HEK293 (cell line): ENCODE data around the gene CBY1.

Experiments used
- CTCF ChIA-PET: fragments of 350-600 bp; formaldehyde crosslinking; extraction: SDS; loops from one replicate; lab custom pipeline; 2021; ENCODE audit warnings: antibody characterized with exemption; lab: Yijun Ruan, JAX
- POLR2A ChIA-PET: fragments of 300-600 bp; formaldehyde crosslinking; extraction: SDS; loops from one replicate; lab custom pipeline; 2020; ENCODE audit warnings: antibody characterized with exemption, inconsistent platforms; lab: Yijun Ruan, JAX
- H3K27ac ChIP-seq: fragments of 200-500 bp; sonication (Bioruptor generic); 2 replicates; pipeline ENCODE4 v1.5.1; 2014; ENCODE audit warnings: low read depth, low read length, control low read depth, inconsistent platforms; ENCODE audit errors: extremely low read depth
- H3K36me3 ChIP-seq, 2 experiments: fragments of 200-500 bp in 1 of 2; sonication (Bioruptor generic) in 1 of 2; 1 replicate in 1 of 2; 2 replicates in 1 of 2; pipeline ENCODE4 v1.5.1; 2014 to 2017; ENCODE audit warnings: inconsistent platforms in 2 of 2, low read length in 2 of 2; ENCODE audit not compliant: control insufficient read depth in 2 of 2, insufficient read depth in 1 of 2
- H3K4me1 ChIP-seq: fragments of 200-500 bp; sonication (Bioruptor generic); 2 replicates; pipeline ENCODE4 v1.5.1; 2014; ENCODE audit warnings: mild to moderate bottlenecking, low read length, inconsistent platforms; ENCODE audit not compliant: control insufficient read depth, insufficient read depth
- H3K4me3 ChIP-seq: 2 replicates; pipeline ENCODE4 v1.5.1; 2011; ENCODE audit warnings: low read depth, mild to moderate bottlenecking, control low read depth, low read length, moderate library complexity
- H3K9me3 ChIP-seq: fragments of 200-500 bp; sonication (Bioruptor generic); 2 replicates; pipeline ENCODE4 v1.5.1; 2014; ENCODE audit warnings: low read depth, low read length, inconsistent platforms; ENCODE audit not compliant: control insufficient read depth, insufficient read depth
- GLI2 ChIP-seq: fragments of 450-650 bp; formaldehyde crosslinking; IDR thresholded peaks from 2 replicates; pipeline ENCODE4; 2017; ENCODE audit warnings: missing biosample characterization, missing genetic modification characterization, low read depth, borderline replicate concordance
- GLIS1 ChIP-seq: fragments of 450-650 bp; formaldehyde crosslinking; IDR thresholded peaks from 2 replicates; pipeline ENCODE4 v1.5.1; 2016; ENCODE audit warnings: missing biosample characterization, missing genetic modification characterization
- IKZF3 ChIP-seq: fragments of 450-650 bp; IDR thresholded peaks from 2 replicates; pipeline ENCODE4 v1.5.0; 2018; ENCODE audit warnings: missing biosample characterization, mild to moderate bottlenecking, missing genetic modification characterization, moderate library complexity
- SALL2 ChIP-seq: fragments of 450-650 bp; formaldehyde crosslinking; IDR thresholded peaks from 2 replicates; pipeline ENCODE4 v1.5.0; 2017; ENCODE audit warnings: missing biosample characterization, mild to moderate bottlenecking, missing genetic modification characterization, borderline replicate concordance
- SP3 ChIP-seq: fragments of 450-650 bp; formaldehyde crosslinking; IDR thresholded peaks from 2 replicates; pipeline ENCODE4 v1.5.1; 2016; ENCODE audit warnings: missing biosample characterization, missing genetic modification characterization
- SP7 ChIP-seq: fragments of 450-650 bp; formaldehyde crosslinking; IDR thresholded peaks from 2 replicates; pipeline ENCODE4 v1.5.1; 2016; ENCODE audit warnings: missing biosample characterization, missing genetic modification characterization
- TCF7L2 ChIP-seq: IDR thresholded peaks from 2 replicates; pipeline ENCODE4 v1.6.1; 2011; ENCODE audit warnings: low read depth, mild to moderate bottlenecking, inconsistent platforms, low read length, moderate library complexity, borderline replicate concordance
- WT1 ChIP-seq: fragments of 450-650 bp; formaldehyde crosslinking; IDR thresholded peaks from 2 replicates; pipeline ENCODE4 v1.5.1; 2016; ENCODE audit warnings: missing biosample characterization, missing genetic modification characterization
- ZBTB20 ChIP-seq: fragments of 450-650 bp; formaldehyde crosslinking; IDR thresholded peaks from 2 replicates; pipeline ENCODE4 v1.5.1; 2016; ENCODE audit warnings: missing biosample characterization, missing genetic modification characterization
- ZBTB48 ChIP-seq: fragments of 450-650 bp; formaldehyde crosslinking; IDR thresholded peaks from 2 replicates; pipeline ENCODE4 v1.5.1; 2016; ENCODE audit warnings: missing biosample characterization, missing genetic modification characterization
- ZIC2 ChIP-seq: fragments of 450-650 bp; formaldehyde crosslinking; IDR thresholded peaks from 2 replicates; pipeline ENCODE4 v1.5.1; 2016; ENCODE audit warnings: missing biosample characterization, missing genetic modification characterization
- ZNF169 ChIP-seq: fragments of 450-650 bp; formaldehyde crosslinking; IDR thresholded peaks from 2 replicates; pipeline ENCODE4 v1.5.1; 2016; ENCODE audit warnings: missing biosample characterization, missing genetic modification characterization
- ZNF202 ChIP-seq: fragments of 450-650 bp; formaldehyde crosslinking; IDR thresholded peaks from 2 replicates; pipeline ENCODE4 v1.5.1; 2016; ENCODE audit warnings: missing biosample characterization, missing genetic modification characterization, borderline replicate concordance
- ZNF221 ChIP-seq: fragments of 450-650 bp; formaldehyde crosslinking; IDR thresholded peaks from 2 replicates; pipeline ENCODE4 v1.5.1; 2017; ENCODE audit warnings: missing biosample characterization, missing genetic modification characterization, borderline replicate concordance
- ZNF311 ChIP-seq: fragments of 450-650 bp; formaldehyde crosslinking; IDR thresholded peaks from 2 replicates; pipeline ENCODE4 v1.5.1; 2017; ENCODE audit warnings: missing biosample characterization, missing genetic modification characterization, borderline replicate concordance
- ZNF391 ChIP-seq: fragments of 450-650 bp; formaldehyde crosslinking; IDR thresholded peaks from 2 replicates; pipeline ENCODE4 v1.5.1; 2016; ENCODE audit warnings: low read depth, missing biosample characterization, missing genetic modification characterization, borderline replicate concordance
- ZNF394 ChIP-seq: fragments of 450-650 bp; formaldehyde crosslinking; IDR thresholded peaks from 2 replicates; pipeline ENCODE4 v1.5.1; 2016; ENCODE audit warnings: missing biosample characterization, missing genetic modification characterization, mild to moderate bottlenecking, moderate library complexity, borderline replicate concordance
- ZNF404 ChIP-seq: fragments of 450-650 bp; formaldehyde crosslinking; IDR thresholded peaks from 2 replicates; pipeline ENCODE4 v1.5.1; 2017; ENCODE audit warnings: missing biosample characterization, missing genetic modification characterization
- ZNF501 ChIP-seq: fragments of 450-650 bp; formaldehyde crosslinking; IDR thresholded peaks from 2 replicates; pipeline ENCODE4 v1.5.1; 2016; ENCODE audit warnings: missing biosample characterization, missing genetic modification characterization
- ZNF548 ChIP-seq: fragments of 450-650 bp; formaldehyde crosslinking; IDR thresholded peaks from 2 replicates; pipeline ENCODE4 v1.5.1; 2016; ENCODE audit warnings: missing biosample characterization, missing genetic modification characterization
- ZNF558 ChIP-seq: fragments of 450-650 bp; formaldehyde crosslinking; IDR thresholded peaks from 2 replicates; pipeline ENCODE4 v1.5.1; 2016; ENCODE audit warnings: missing biosample characterization, missing genetic modification characterization
- ZNF600 ChIP-seq: fragments of 450-650 bp; formaldehyde crosslinking; IDR thresholded peaks from 2 replicates; pipeline ENCODE4 v1.5.1; 2016; ENCODE audit warnings: missing biosample characterization, missing genetic modification characterization
- ZNF677 ChIP-seq: fragments of 450-650 bp; IDR thresholded peaks from 2 replicates; pipeline ENCODE4 v1.5.0; 2018; ENCODE audit warnings: missing biosample characterization, mild to moderate bottlenecking, missing genetic modification characterization, moderate library complexity
- ZNF701 ChIP-seq: fragments of 450-650 bp; formaldehyde crosslinking; IDR thresholded peaks from 2 replicates; pipeline ENCODE4 v1.5.1; 2016; ENCODE audit warnings: missing biosample characterization, missing genetic modification characterization
- ZNF747 ChIP-seq: fragments of 450-650 bp; formaldehyde crosslinking; IDR thresholded peaks from 2 replicates; pipeline ENCODE4 v1.5.1; 2016; ENCODE audit warnings: missing biosample characterization, missing genetic modification characterization
- ZNF776 ChIP-seq: fragments of 450-650 bp; formaldehyde crosslinking; IDR thresholded peaks from 2 replicates; pipeline ENCODE4 v1.5.0; 2017; ENCODE audit warnings: missing biosample characterization, missing genetic modification characterization, borderline replicate concordance
- ZNF830 ChIP-seq: fragments of 450-650 bp; IDR thresholded peaks from 2 replicates; pipeline ENCODE4 v1.5.0; 2018; ENCODE audit warnings: missing biosample characterization, missing genetic modification characterization, low read depth, mild to moderate bottlenecking, moderate library complexity
- TF ChIP-seq, protein P1 (sequence below): fragments of 450-650 bp; formaldehyde crosslinking; IDR thresholded peaks from 2 replicates; pipeline ENCODE4 v1.5.1; 2016; ENCODE audit warnings: missing biosample characterization, missing genetic modification characterization
- TF ChIP-seq, protein P2 (sequence below): fragments of 450-650 bp; formaldehyde crosslinking; IDR thresholded peaks from 2 replicates; pipeline ENCODE4 v1.5.1; 2016; ENCODE audit warnings: missing biosample characterization, missing genetic modification characterization
- TF ChIP-seq, protein P3 (sequence below): fragments of 450-650 bp; formaldehyde crosslinking; IDR thresholded peaks from 2 replicates; pipeline ENCODE4 v1.5.1; 2017; ENCODE audit warnings: missing biosample characterization, missing genetic modification characterization
- TF ChIP-seq, protein P4 (sequence below): fragments of 450-650 bp; formaldehyde crosslinking; IDR thresholded peaks from 2 replicates; pipeline ENCODE4; 2016; ENCODE audit warnings: missing biosample characterization, missing genetic modification characterization

Gene CBY1

GRCh38 chr22:38699784-38700183, 43.3 kb downstream of the CBY1 start:
- Histone ChIP-seq H3K4me3 (peak overlapping the region; percentile 76), H3K27ac (peak overlapping the region; percentile 93), H3K36me3 (peaks cover 4 to 33% of the 10 kb centered on the region in 2 experiments; a peak in 2 of 3 replicates), H3K9me3 (no peaks in the 10 kb centered on the region), H3K4me1 (peaks cover 5% of the 10 kb centered on the region; the same call in 1 of the 2 replicates)
- CTCF ChIA-PET, result interaction anchor here (0.5 to 2.9 kb wide), 4 partner anchors 18 to 746 kb away, joined by 3 to 20 read pairs (median 4); partner anchors contain the start of genes C22orf23, POLR2F and TOMM22
- POLR2A ChIA-PET, result interaction anchor here (1.0 to 8.0 kb wide), 3 partner anchors 10 to 301 kb away, joined by 3 to 60 read pairs (median 10); partner anchors contain the start of gene TOMM22
- TF ChIP-seq ZNF677 (tag by site-specific recombination) (no peak), ZNF701 (tag by site-specific recombination) (no peak), ZNF600 (tag by site-specific recombination) (no peak), ZNF221 (tag by site-specific recombination) (no peak), ZNF747 (tag by site-specific recombination) (no peak), WT1 (no peak), SALL2 (tag by site-specific recombination) (no peak), SP3 (tag by site-specific recombination) (no peak), ZNF404 (tag by site-specific recombination) (no peak), ZNF830 (tag by site-specific recombination) (no peak), ZNF501 (tag by site-specific recombination) (no peak), GLI2 (tag by site-specific recombination) (no peak), ZNF202 (tag by site-specific recombination) (no peak), ZNF394 (tag by site-specific recombination) (no peak), ZNF391 (tag by site-specific recombination) (no peak), ZNF558 (tag by site-specific recombination) (no peak), ZBTB48 (no peak), SP7 (tag by site-specific recombination) (no peak), ZNF311 (no peak), IKZF3 (tag by site-specific recombination) (0 out of 2 replicates have a peak, but pooled peaks have one; percentile 17), ZBTB20 (tag by site-specific recombination) (peak; percentile 23; the same call in 1 of the 2 replicates), ZIC2 (tag by site-specific recombination) (no peak), TCF7L2 (no peak), ZNF548 (tag by site-specific recombination) (no peak), ZNF776 (tag by site-specific recombination) (no peak), GLIS1 (tag by site-specific recombination) (no peak), ZNF169 (tag by site-specific recombination) (no peak)
- TF ChIP-seq, protein P1, sequence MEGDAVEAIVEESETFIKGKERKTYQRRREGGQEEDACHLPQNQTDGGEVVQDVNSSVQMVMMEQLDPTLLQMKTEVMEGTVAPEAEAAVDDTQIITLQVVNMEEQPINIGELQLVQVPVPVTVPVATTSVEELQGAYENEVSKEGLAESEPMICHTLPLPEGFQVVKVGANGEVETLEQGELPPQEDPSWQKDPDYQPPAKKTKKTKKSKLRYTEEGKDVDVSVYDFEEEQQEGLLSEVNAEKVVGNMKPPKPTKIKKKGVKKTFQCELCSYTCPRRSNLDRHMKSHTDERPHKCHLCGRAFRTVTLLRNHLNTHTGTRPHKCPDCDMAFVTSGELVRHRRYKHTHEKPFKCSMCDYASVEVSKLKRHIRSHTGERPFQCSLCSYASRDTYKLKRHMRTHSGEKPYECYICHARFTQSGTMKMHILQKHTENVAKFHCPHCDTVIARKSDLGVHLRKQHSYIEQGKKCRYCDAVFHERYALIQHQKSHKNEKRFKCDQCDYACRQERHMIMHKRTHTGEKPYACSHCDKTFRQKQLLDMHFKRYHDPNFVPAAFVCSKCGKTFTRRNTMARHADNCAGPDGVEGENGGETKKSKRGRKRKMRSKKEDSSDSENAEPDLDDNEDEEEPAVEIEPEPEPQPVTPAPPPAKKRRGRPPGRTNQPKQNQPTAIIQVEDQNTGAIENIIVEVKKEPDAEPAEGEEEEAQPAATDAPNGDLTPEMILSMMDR (tag by site-specific recombination), result 0 out of 2 replicates have a peak, but pooled peaks have one; percentile 21
- TF ChIP-seq, protein P2, sequence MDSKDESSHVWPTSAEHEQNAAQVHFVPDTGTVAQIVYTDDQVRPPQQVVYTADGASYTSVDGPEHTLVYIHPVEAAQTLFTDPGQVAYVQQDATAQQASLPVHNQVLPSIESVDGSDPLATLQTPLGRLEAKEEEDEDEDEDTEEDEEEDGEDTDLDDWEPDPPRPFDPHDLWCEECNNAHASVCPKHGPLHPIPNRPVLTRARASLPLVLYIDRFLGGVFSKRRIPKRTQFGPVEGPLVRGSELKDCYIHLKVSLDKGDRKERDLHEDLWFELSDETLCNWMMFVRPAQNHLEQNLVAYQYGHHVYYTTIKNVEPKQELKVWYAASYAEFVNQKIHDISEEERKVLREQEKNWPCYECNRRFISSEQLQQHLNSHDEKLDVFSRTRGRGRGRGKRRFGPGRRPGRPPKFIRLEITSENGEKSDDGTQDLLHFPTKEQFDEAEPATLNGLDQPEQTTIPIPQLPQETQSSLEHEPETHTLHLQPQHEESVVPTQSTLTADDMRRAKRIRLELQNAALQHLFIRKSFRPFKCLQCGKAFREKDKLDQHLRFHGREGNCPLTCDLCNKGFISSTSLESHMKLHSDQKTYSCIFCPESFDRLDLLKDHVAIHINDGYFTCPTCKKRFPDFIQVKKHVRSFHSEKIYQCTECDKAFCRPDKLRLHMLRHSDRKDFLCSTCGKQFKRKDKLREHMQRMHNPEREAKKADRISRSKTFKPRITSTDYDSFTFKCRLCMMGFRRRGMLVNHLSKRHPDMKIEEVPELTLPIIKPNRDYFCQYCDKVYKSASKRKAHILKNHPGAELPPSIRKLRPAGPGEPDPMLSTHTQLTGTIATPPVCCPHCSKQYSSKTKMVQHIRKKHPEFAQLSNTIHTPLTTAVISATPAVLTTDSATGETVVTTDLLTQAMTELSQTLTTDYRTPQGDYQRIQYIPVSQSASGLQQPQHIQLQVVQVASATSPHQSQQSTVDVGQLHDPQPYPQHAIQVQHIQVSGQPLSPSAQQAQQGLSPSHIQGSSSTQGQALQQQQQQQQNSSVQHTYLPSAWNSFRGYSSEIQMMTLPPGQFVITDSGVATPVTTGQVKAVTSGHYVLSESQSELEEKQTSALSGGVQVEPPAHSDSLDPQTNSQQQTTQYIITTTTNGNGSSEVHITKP, result 0 out of 2 replicates have a peak, but pooled peaks have one; percentile 12
- TF ChIP-seq, protein P3, sequence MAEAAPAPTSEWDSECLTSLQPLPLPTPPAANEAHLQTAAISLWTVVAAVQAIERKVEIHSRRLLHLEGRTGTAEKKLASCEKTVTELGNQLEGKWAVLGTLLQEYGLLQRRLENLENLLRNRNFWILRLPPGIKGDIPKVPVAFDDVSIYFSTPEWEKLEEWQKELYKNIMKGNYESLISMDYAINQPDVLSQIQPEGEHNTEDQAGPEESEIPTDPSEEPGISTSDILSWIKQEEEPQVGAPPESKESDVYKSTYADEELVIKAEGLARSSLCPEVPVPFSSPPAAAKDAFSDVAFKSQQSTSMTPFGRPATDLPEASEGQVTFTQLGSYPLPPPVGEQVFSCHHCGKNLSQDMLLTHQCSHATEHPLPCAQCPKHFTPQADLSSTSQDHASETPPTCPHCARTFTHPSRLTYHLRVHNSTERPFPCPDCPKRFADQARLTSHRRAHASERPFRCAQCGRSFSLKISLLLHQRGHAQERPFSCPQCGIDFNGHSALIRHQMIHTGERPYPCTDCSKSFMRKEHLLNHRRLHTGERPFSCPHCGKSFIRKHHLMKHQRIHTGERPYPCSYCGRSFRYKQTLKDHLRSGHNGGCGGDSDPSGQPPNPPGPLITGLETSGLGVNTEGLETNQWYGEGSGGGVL (tag by site-specific recombination), result no peak
- TF ChIP-seq, protein P4, sequence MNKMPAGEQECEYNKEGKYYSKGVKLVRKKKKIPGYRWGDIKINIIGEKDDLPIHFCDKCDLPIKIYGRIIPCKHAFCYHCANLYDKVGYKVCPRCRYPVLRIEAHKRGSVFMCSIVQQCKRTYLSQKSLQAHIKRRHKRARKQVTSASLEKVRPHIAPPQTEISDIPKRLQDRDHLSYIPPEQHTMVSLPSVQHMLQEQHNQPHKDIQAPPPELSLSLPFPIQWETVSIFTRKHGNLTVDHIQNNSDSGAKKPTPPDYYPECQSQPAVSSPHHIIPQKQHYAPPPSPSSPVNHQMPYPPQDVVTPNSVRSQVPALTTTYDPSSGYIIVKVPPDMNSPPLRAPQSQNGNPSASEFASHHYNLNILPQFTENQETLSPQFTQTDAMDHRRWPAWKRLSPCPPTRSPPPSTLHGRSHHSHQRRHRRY (tag by site-specific recombination), result no peak
